Measurements from ENCODE around the gene NME7. TPM values are rescaled to one million over a fixed set of nuclear protein-coding genes. Genes with fewer than 3 reads are reported as not detected.

The NME7 gene
- polyA plus RNA-seq, 1 of the 3 experiments (the other 2 are of a cell fraction) = 13.7 TPM

DNA sequence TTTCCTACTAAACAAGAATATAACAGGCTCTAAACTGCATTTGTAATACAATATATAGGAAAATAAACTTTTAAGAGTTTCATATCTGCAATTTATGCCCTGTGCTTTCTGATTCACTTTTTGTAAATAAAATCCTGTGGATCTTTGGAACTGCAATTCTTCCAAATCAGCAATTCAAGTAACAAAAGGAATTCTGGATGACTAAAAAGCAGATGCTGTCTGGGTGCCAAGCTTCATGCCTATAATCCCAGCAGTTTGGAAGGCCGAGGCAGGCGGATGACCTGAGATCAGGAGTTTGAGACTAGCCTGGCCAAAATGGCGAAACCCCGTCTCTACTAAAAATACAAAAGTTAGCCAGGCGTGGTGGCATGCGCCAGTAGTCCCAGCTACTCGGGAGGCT lies 6.3 kb downstream of the NME7 start:
- Histone ChIP-seq H3K27me3 (ENCODE audit: insufficient read depth) (no peaks in the 10 kb centered on the region), H3K4me3 (ENCODE audit: low read depth in 2 of 2, low read length in 1 of 2) (no peak overlapping the region), H3K79me2 (ENCODE audit: insufficient read depth) (peaks cover 68% of the 10 kb centered on the region), H3K4me1 (ENCODE audit: control insufficient read depth in 1 of 2, insufficient read depth in 2 of 2, low read depth in 1 of 2, low read length in 1 of 2) (peaks cover 7 to 9% of the 10 kb centered on the region in 2 experiments; a peak in 3 of 4 replicates), H2AFZ (ENCODE audit: low read depth) (no peak overlapping the region), H3F3A (replicated peaks; ENCODE audit: insufficient read depth) (peaks cover 12% of the 10 kb centered on the region), H3K9me3 (no peaks in the 10 kb centered on the region), H3K27ac (ENCODE audit: low read depth in 2 of 2, low read length in 1 of 2) (no peak overlapping the region), H3K9ac (no peak overlapping the region), H4K20me1 (ENCODE audit: insufficient read depth) (no peaks in the 10 kb centered on the region), H3K4me2 (no peak overlapping the region), H3K9me2 (no peaks in the 10 kb centered on the region), H3K36me3 (replicated peaks in 1 of 2; ENCODE audit: control insufficient read depth in 1 of 2, insufficient read depth in 2 of 2, low read length in 1 of 2) (peaks cover 5 to 25% of the 10 kb centered on the region in 2 experiments)
- WGBS (ENCODE audit: low lambda C conversion rate) = 94% methylated on average over 7 of the region's 7 CpGs
- no peak for TF ChIP-seq FOXM1 (IDR thresholded peaks at IDR 0.05; ENCODE audit: low read depth)
- TF ChIP-seq, protein P1, sequence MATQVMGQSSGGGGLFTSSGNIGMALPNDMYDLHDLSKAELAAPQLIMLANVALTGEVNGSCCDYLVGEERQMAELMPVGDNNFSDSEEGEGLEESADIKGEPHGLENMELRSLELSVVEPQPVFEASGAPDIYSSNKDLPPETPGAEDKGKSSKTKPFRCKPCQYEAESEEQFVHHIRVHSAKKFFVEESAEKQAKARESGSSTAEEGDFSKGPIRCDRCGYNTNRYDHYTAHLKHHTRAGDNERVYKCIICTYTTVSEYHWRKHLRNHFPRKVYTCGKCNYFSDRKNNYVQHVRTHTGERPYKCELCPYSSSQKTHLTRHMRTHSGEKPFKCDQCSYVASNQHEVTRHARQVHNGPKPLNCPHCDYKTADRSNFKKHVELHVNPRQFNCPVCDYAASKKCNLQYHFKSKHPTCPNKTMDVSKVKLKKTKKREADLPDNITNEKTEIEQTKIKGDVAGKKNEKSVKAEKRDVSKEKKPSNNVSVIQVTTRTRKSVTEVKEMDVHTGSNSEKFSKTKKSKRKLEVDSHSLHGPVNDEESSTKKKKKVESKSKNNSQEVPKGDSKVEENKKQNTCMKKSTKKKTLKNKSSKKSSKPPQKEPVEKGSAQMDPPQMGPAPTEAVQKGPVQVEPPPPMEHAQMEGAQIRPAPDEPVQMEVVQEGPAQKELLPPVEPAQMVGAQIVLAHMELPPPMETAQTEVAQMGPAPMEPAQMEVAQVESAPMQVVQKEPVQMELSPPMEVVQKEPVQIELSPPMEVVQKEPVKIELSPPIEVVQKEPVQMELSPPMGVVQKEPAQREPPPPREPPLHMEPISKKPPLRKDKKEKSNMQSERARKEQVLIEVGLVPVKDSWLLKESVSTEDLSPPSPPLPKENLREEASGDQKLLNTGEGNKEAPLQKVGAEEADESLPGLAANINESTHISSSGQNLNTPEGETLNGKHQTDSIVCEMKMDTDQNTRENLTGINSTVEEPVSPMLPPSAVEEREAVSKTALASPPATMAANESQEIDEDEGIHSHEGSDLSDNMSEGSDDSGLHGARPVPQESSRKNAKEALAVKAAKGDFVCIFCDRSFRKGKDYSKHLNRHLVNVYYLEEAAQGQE (IDR thresholded peaks at IDR 0.05; ENCODE audit: low read depth, low read length) = no peak
- TF ChIP-seq CHD2 (IDR thresholded peaks at IDR 0.05; ENCODE audit: low read length, partially characterized antibody) = no peak
- TF ChIP-seq, protein P2, sequence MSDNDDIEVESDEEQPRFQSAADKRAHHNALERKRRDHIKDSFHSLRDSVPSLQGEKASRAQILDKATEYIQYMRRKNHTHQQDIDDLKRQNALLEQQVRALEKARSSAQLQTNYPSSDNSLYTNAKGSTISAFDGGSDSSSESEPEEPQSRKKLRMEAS (IDR thresholded peaks at IDR 0.05; ENCODE audit: low read depth) = no peak
- no peak for TF ChIP-seq RXRA (IDR thresholded peaks at IDR 0.05; ENCODE audit: borderline replicate concordance, low read depth)
- TF ChIP-seq JUND (IDR thresholded peaks at IDR 0.05) = no peak
- TF ChIP-seq, protein P3, sequence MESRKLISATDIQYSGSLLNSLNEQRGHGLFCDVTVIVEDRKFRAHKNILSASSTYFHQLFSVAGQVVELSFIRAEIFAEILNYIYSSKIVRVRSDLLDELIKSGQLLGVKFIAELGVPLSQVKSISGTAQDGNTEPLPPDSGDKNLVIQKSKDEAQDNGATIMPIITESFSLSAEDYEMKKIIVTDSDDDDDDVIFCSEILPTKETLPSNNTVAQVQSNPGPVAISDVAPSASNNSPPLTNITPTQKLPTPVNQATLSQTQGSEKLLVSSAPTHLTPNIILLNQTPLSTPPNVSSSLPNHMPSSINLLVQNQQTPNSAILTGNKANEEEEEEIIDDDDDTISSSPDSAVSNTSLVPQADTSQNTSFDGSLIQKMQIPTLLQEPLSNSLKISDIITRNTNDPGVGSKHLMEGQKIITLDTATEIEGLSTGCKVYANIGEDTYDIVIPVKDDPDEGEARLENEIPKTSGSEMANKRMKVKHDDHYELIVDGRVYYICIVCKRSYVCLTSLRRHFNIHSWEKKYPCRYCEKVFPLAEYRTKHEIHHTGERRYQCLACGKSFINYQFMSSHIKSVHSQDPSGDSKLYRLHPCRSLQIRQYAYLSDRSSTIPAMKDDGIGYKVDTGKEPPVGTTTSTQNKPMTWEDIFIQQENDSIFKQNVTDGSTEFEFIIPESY (IDR thresholded peaks at IDR 0.05; ENCODE audit: borderline replicate concordance, low read depth) = no peak
- TF ChIP-seq RAD21 (IDR thresholded peaks at IDR 0.05; ENCODE audit: low read length) = no peak
- no peak for TF ChIP-seq EP300 (IDR thresholded peaks at IDR 0.05; ENCODE audit: borderline replicate concordance in 1 of 2, low read depth in 1 of 2, low read length in 1 of 2)
- no peak for TF ChIP-seq MEF2A (IDR thresholded peaks at IDR 0.05; ENCODE audit: borderline replicate concordance, low read depth)
- no peak for TF ChIP-seq TAF1 (IDR thresholded peaks at IDR 0.05; ENCODE audit: borderline replicate concordance, low read depth, low read length)
- TF ChIP-seq, protein P4, sequence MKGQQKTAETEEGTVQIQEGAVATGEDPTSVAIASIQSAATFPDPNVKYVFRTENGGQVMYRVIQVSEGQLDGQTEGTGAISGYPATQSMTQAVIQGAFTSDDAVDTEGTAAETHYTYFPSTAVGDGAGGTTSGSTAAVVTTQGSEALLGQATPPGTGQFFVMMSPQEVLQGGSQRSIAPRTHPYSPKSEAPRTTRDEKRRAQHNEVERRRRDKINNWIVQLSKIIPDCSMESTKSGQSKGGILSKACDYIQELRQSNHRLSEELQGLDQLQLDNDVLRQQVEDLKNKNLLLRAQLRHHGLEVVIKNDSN (IDR thresholded peaks at IDR 0.05; ENCODE audit: borderline replicate concordance, low read depth) = no peak
- ChIA-PET CTCF (interaction anchor here (1.1 to 2.8 kb wide), 3 partner anchors 12 to 1019 kb away, joined by 3 to 23 read pairs (median 5); partner anchors contain the start of gene SLC19A2), POLR2A (no interaction called here)
- DNase-seq = no peak

Data from SK-N-SH (cell line).